Erythroblast (primary cell): ENCODE measurements around the gene PRKAB2.
"Not testable (repeated sequence)": the region's sequence is repeated elsewhere in the genome, so short reads cannot be mapped to it uniquely, and the experiment has no call there.

Experiments
- DNase-seq, 2 experiments: peaks; one replicate each; lab custom pipeline; 2025; lab: John Stamatoyannopoulos, UW
- GATA1 ChIP-seq: IDR thresholded peaks from 2 replicates; pipeline ENCODE4 v1.6.1; 2011; ENCODE audit warnings: low read depth, mild to moderate bottlenecking, control low read depth, low read length, moderate library complexity
- POLR2A ChIP-seq: IDR thresholded peaks from 2 replicates; pipeline ENCODE4 v1.6.1; 2011; ENCODE audit warnings: mild to moderate bottlenecking, low read length

The PRKAB2 gene

GRCh38 chr1:147111381-147112130 lies 60.7 kb downstream of the PRKAB2 start:
- DNase-seq = no peak
- TF ChIP-seq POLR2A (no peak), GATA1 (no peak)

- DNase-seq = no peak
Measured at GRCh38 chr1:147110872-147111271, 61.4 kb downstream of the PRKAB2 start.

GRCh38 chr1:147110434-147110833 lies 61.8 kb downstream of the PRKAB2 start:
- no peak for TF ChIP-seq GATA1
- no peak for TF ChIP-seq POLR2A
- DNase-seq = no peak

More at GRCh38 chr1:147110872-147111271, 61.4 kb downstream of the PRKAB2 start:
- TF ChIP-seq GATA1 (no peak), POLR2A (no peak)

GRCh38 chr1:147109762-147110161 lies 62.5 kb downstream of the PRKAB2 start:
- TF ChIP-seq GATA1 (no peak), POLR2A (no peak)
- no peak for DNase-seq

GRCh38 chr1:147109041-147109440 lies 63.2 kb downstream of the PRKAB2 start:
- DNase-seq = no peak
- TF ChIP-seq GATA1 = no peak
- TF ChIP-seq POLR2A = no peak

- not testable (repeated sequence) for DNase-seq
Measured at GRCh38 chr1:147106407-147106881, 65.8 kb downstream of the PRKAB2 start.

GRCh38 chr1:147105909-147106308 lies 66.4 kb downstream of the PRKAB2 start:
- no peak for TF ChIP-seq GATA1
- no peak for DNase-seq
